Muscle of leg (tissue), 11 donors: ENCODE measurements around the gene SPTBN1. TPM values are rescaled to one million over a fixed set of nuclear protein-coding genes. Genes with fewer than 3 reads are reported as not detected.

Source experiments
- DNase-seq: peaks from one replicate; pipeline ENCODE4 v3.0.0; 2013
- H3K27ac ChIP-seq: one replicate; pipeline ENCODE4 v1.5.1; 2013; ENCODE audit warnings: mild to moderate bottlenecking, low read length, control low read depth
- H3K27me3 ChIP-seq: one replicate; pipeline ENCODE4 v1.6.1; 2013; ENCODE audit warnings: low read length; ENCODE audit not compliant: control insufficient read depth, insufficient read depth
- H3K36me3 ChIP-seq: one replicate; pipeline ENCODE4 v1.6.1; 2013; ENCODE audit warnings: low read length; ENCODE audit not compliant: control insufficient read depth, insufficient read depth
- H3K4me1 ChIP-seq: one replicate; pipeline ENCODE4 v1.6.1; 2013; ENCODE audit warnings: low read length; ENCODE audit not compliant: control insufficient read depth, insufficient read depth
- H3K4me3 ChIP-seq: one replicate; pipeline ENCODE4 v1.5.1; 2013; ENCODE audit warnings: low read length, control low read depth
- H3K9me3 ChIP-seq: replicated peaks from 2 replicates; pipeline ENCODE4 v1.6.1; 2013; ENCODE audit warnings: low read depth, low read length; ENCODE audit not compliant: control insufficient read depth
- WGBS: methylation state at CpG from one replicate; pipeline ENCODE4 v1.1.5; 2013; ENCODE audit warnings: missing lambda C conversion rate; ENCODE audit not compliant: insufficient coverage; 5-methylcytosine and 5-hydroxymethylcytosine counted together
- polyA plus RNA-seq, 8 donors: library from polyadenylated mRNA; unstranded; fragments of 120-200 nt; gene quantifications; one replicate each; pipeline versions ENCODE4 v1.2.1 to v1.2.3, GENCODE V29; 2013; ENCODE audit warnings: inconsistent platforms in 1 of 8, low replicate concordance in 1 of 8; ENCODE audit not compliant: insufficient read length in 8 of 8, insufficient read depth in 1 of 8
- total RNA-seq: library from RNA; stranded (reverse); fragments of 120-200 nt; gene quantifications from one replicate; pipeline ENCODE4 v1.2.4, GENCODE V29; 2013

Gene SPTBN1
- total and polyA plus RNA-seq, 9 donors, result 228 to 333 (median 273) TPM

GRCh38 chr2:54619660-54620231 lies 163.6 kb downstream of the SPTBN1 start:
- Histone ChIP-seq H3K4me3 (no peak overlapping the region), H3K4me1 (peaks cover 24% of the 10 kb centered on the region), H3K9me3 (no peaks in the 10 kb centered on the region), H3K36me3 (peaks cover 77% of the 10 kb centered on the region), H3K27ac (peak overlapping the region; percentile 88), H3K27me3 (no peaks in the 10 kb centered on the region)
- WGBS, result 89% methylated on average over 5 of the region's 9 CpGs
- no peak for DNase-seq

DNA sequence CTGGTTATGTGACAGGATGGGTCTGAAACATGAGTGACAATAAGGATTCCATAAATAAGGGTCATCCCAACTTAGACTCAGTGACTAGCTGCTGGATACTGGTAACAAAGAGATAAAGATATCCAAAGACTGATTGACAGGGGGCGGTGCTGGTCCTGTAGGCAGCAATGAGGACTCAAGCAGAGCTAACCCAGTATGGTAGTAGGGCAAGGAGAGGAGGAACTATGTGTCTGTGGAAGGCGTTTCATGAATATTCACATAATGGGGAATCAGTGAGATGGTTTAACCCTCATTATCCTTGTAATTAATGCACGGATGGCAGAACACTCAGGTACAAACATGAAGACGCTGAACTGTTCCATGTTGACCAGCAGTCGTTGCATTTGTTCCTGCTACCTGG lies 164.8 kb downstream of the SPTBN1 start:
- peaks cover 78% of the 10 kb centered on the region for H3K36me3 ChIP-seq
- H3K4me3 ChIP-seq, result no peak overlapping the region
- H3K27me3 ChIP-seq, result no peaks in the 10 kb centered on the region
- WGBS, result 98% methylated on average over 5 of the region's 5 CpGs
- peaks cover 25% of the 10 kb centered on the region for H3K4me1 ChIP-seq
- H3K27ac ChIP-seq, result no peak overlapping the region
- no peak for DNase-seq
- H3K9me3 ChIP-seq, result no peaks in the 10 kb centered on the region

- Histone ChIP-seq H3K36me3 (peaks cover 91% of the 10 kb centered on the region), H3K4me1 (peaks cover 15% of the 10 kb centered on the region), H3K27ac (peak overlapping the region; percentile 90), H3K27me3 (no peaks in the 10 kb centered on the region), H3K4me3 (no peak overlapping the region), H3K9me3 (no peaks in the 10 kb centered on the region)
- peak; percentile 92 for DNase-seq
- WGBS, result 17% methylated on average over 7 of the region's 12 CpGs
Observed at GRCh38 chr2:54624591-54625071, 168.5 kb downstream of the SPTBN1 start.

GRCh38 chr2:54626131-54626530 lies 170.0 kb downstream of the SPTBN1 start:
- Histone ChIP-seq H3K36me3 (peaks cover 93% of the 10 kb centered on the region), H3K9me3 (no peaks in the 10 kb centered on the region), H3K27me3 (no peaks in the 10 kb centered on the region), H3K27ac (no peak overlapping the region), H3K4me3 (no peak overlapping the region), H3K4me1 (peaks cover 12% of the 10 kb centered on the region)
- DNase-seq, result no peak
- WGBS, result 86% methylated on average over 5 of the region's 7 CpGs

GRCh38 chr2:54626884-54627283 lies 170.8 kb downstream of the SPTBN1 start:
- peaks cover 12% of the 10 kb centered on the region for H3K4me1 ChIP-seq
- no peaks in the 10 kb centered on the region for H3K27me3 ChIP-seq
- no peak overlapping the region for H3K4me3 ChIP-seq
- peaks cover 93% of the 10 kb centered on the region for H3K36me3 ChIP-seq
- no peaks in the 10 kb centered on the region for H3K9me3 ChIP-seq
- no peak overlapping the region for H3K27ac ChIP-seq
- DNase-seq, result no peak
- 100% methylated on average over 1 of the region's 2 CpGs for WGBS

- no peak for DNase-seq
- no peak overlapping the region for H3K4me3 ChIP-seq
- peaks cover 95% of the 10 kb centered on the region for H3K36me3 ChIP-seq
- no peak overlapping the region for H3K27ac ChIP-seq
- H3K27me3 ChIP-seq, result no peaks in the 10 kb centered on the region
- WGBS, result 100% methylated on average over 6 of the region's 6 CpGs
- H3K9me3 ChIP-seq, result no peaks in the 10 kb centered on the region
- peaks cover 12% of the 10 kb centered on the region for H3K4me1 ChIP-seq
Observed at GRCh38 chr2:54627973-54628372, 171.8 kb downstream of the SPTBN1 start.

GRCh38 chr2:54628418-54628817 lies 172.3 kb downstream of the SPTBN1 start:
- Histone ChIP-seq H3K27me3 (no peaks in the 10 kb centered on the region), H3K4me1 (peaks cover 14% of the 10 kb centered on the region), H3K27ac (no peak overlapping the region), H3K36me3 (peaks cover 95% of the 10 kb centered on the region), H3K9me3 (no peaks in the 10 kb centered on the region), H3K4me3 (no peak overlapping the region)
- DNase-seq, result no peak
- 82% methylated on average over 2 of the region's 5 CpGs for WGBS

DNA sequence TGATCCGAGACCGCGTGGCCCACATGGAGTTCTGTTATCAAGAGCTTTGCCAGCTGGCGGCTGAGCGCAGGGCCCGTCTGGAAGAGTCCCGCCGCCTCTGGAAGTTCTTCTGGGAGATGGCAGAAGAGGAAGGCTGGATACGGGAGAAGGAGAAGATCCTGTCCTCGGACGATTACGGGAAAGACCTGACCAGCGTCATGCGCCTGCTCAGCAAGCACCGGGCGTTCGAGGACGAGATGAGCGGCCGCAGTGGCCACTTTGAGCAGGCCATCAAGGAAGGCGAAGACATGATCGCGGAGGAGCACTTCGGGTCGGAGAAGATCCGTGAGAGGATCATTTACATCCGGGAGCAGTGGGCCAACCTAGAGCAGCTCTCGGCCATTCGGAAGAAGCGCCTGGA lies 172.8 kb downstream of the SPTBN1 start:
- 94% methylated on average over 30 of the region's 30 CpGs for WGBS
- Histone ChIP-seq H3K9me3 (no peaks in the 10 kb centered on the region), H3K36me3 (peaks cover 93% of the 10 kb centered on the region), H3K4me3 (no peak overlapping the region), H3K4me1 (peaks cover 15% of the 10 kb centered on the region), H3K27ac (no peak overlapping the region), H3K27me3 (no peaks in the 10 kb centered on the region)
- no peak for DNase-seq

DNA sequence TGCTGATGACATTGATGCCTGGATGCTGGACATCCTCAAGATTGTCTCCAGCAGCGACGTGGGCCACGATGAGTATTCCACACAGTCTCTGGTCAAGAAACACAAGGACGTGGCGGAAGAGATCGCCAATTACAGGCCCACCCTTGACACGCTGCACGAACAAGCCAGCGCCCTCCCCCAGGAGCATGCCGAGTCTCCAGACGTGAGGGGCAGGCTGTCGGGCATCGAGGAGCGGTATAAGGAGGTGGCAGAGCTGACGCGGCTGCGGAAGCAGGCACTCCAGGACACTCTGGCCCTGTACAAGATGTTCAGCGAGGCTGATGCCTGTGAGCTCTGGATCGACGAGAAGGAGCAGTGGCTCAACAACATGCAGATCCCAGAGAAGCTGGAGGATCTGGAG lies 173.3 kb downstream of the SPTBN1 start:
- no peak overlapping the region for H3K27ac ChIP-seq
- no peak for DNase-seq
- WGBS, result 92% methylated on average over 20 of the region's 20 CpGs
- no peaks in the 10 kb centered on the region for H3K27me3 ChIP-seq
- no peaks in the 10 kb centered on the region for H3K9me3 ChIP-seq
- no peak overlapping the region for H3K4me3 ChIP-seq
- peaks cover 92% of the 10 kb centered on the region for H3K36me3 ChIP-seq
- H3K4me1 ChIP-seq, result peaks cover 18% of the 10 kb centered on the region

DNA sequence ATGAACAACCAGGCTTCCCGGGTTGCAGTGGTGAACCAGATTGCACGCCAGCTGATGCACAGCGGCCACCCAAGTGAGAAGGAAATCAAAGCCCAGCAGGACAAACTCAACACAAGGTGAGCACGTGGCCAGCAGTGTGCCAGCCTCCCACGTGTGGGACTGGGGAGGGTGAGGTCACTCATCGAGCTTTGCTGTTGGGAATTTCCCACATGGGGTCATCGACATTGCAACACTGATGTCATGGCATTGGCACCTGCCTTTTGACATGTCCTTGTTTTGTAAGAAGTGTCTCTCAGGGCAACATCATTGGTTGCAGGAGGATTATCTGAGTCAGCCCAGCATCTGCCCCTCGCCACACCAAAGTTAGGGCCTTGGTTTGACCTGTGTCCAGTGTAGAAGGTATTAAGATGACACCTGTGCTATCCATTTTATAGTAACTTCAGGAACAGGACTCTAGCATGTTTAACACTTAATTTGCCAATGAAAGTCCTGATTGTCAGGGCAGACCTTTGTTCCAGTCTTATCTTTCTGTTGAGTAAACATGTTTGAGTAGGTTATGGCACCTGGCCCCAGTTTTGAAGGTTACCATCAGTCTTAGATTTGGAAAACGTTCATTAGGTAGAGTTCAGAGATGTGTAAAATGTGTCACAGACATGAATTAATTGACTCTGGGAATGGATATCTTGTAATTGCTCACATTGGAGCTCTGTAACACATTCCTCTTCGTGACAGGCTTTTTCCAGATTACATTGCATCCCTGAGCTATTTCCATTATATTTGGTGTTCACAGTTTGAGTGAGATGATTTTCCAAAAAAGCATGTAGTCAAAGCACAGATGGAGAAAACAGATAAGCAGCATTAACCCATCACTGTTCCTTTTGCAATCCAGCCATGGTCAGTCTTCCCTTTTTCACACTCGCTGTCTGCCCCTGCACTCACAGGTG lies 174.1 kb downstream of the SPTBN1 start:
- no peak overlapping the region for H3K4me3 ChIP-seq
- WGBS, result 89% methylated on average over 9 of the region's 11 CpGs

More for the DNA sequence above, 174.1 kb downstream of the SPTBN1 start:
- H3K4me1 ChIP-seq, result peaks cover 19% of the 10 kb centered on the region
- H3K27ac ChIP-seq, result no peak overlapping the region
- no peaks in the 10 kb centered on the region for H3K27me3 ChIP-seq
- H3K9me3 ChIP-seq, result no peaks in the 10 kb centered on the region
- peaks cover 92% of the 10 kb centered on the region for H3K36me3 ChIP-seq
- DNase-seq, result no peak
